Retinal pigment epithelial cell (primary cell): ENCODE results near the gene SERPINA9.
"Not testable (repeated sequence)": the region's sequence is repeated elsewhere in the genome, so short reads cannot be mapped to it uniquely, and the experiment has no call there.

Experiments used
- DNase-seq: peaks from one replicate; pipeline ENCODE4 v3.0.0-alpha.2; 2010; ENCODE audit warnings: low read depth
- H3K4me3 ChIP-seq: 2 replicates; pipeline ENCODE4 v1.5.1; 2011; ENCODE audit warnings: mild to moderate bottlenecking, low read length, control low read depth, moderate library complexity
- TF ChIP-seq, protein P1 (sequence below): conservative IDR thresholded peaks from 2 replicates; pipeline ENCODE4 v1.5.1; 2011; ENCODE audit warnings: low read depth, low read length, control low read depth, inconsistent platforms

Gene SERPINA9

DNA sequence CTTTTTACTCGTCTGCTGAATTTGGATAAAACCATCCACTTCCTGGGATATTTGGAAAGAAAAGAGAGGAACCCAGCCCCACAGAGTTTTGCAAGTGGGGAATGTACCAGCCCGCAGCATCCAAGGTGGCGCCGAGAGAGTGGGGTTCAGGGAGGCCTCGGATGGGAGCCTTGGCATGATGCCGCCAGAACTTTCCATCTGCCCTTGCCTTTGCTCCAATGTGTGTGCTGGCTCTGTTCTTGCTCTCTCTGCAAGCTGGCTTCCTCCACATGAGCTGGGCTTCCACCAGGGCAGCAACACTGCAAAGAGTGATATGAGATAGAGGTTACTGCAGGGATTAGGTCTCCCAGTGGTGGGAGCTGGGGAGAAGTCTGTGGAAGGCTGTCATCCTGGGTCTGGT is 39.9 kb upstream of the SERPINA9 start:
- TF ChIP-seq, protein P1, sequence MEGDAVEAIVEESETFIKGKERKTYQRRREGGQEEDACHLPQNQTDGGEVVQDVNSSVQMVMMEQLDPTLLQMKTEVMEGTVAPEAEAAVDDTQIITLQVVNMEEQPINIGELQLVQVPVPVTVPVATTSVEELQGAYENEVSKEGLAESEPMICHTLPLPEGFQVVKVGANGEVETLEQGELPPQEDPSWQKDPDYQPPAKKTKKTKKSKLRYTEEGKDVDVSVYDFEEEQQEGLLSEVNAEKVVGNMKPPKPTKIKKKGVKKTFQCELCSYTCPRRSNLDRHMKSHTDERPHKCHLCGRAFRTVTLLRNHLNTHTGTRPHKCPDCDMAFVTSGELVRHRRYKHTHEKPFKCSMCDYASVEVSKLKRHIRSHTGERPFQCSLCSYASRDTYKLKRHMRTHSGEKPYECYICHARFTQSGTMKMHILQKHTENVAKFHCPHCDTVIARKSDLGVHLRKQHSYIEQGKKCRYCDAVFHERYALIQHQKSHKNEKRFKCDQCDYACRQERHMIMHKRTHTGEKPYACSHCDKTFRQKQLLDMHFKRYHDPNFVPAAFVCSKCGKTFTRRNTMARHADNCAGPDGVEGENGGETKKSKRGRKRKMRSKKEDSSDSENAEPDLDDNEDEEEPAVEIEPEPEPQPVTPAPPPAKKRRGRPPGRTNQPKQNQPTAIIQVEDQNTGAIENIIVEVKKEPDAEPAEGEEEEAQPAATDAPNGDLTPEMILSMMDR = no peak
- no peak for DNase-seq
- H3K4me3 ChIP-seq = no peak overlapping the region

DNA sequence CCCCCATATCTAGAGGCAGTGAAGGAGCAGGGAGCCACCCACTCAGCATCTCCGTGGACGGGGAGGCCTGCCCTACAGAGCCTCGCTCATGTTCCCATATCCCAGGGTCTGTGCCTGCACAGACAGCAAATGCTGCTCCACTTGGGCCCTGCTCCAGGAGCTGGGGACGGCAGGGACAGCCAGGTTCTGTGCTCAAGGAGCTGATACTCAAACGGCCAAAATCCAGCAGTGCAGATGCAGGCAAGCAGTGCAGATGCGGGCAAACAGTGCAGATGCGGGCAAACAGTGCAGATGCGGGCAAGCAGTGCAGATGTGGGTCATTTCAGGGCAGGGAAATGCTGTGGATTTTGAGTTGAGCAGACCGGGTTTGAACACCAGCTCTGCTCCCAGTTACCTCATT is 39.4 kb upstream of the SERPINA9 start:
- H3K4me3 ChIP-seq = no peak overlapping the region
- TF ChIP-seq, protein P1 = no peak
- DNase-seq = no peak

DNA sequence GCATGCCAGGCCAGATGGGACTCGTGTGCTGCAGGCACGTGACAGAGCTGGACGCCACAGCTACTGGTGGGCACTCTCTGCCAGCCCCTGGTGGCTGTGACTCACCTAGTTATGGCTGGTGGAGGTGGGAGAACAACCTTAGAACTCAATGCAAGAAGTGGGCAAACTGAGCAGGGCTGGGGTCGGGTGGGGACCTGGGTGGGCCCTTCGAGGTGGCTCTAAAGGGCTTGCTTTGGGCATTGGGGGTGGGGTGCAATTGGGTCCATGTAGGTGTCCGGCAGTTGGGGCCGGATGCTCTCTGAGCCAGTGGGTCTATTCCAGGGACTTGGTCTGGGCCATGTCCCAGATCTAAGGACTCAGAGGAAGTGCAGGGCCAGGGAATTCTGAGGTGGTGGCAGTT is 38.4 kb upstream of the SERPINA9 start:
- TF ChIP-seq, protein P1 = no peak
- no peak for DNase-seq
- H3K4me3 ChIP-seq = no peak overlapping the region

DNA sequence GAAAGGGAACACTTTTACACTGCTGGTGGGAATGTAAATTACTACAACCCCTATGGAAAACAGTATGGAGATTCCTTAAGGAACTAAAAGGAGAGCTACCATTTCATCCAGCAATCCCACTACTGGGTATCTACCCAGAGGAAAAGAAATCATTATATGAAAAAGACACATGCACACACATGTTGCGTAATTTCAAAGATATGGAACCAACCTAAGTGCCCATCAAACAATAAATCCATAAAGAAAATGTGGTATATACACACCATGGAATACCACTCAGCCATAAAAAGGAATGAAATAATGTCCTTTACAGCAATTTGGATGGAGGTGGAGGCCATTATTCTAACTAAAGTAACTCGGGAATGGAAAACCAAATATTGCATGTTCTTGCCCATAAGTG is 34.5 kb upstream of the SERPINA9 start:
- H3K4me3 ChIP-seq, DNase-seq: not testable (repeated sequence)

DNA sequence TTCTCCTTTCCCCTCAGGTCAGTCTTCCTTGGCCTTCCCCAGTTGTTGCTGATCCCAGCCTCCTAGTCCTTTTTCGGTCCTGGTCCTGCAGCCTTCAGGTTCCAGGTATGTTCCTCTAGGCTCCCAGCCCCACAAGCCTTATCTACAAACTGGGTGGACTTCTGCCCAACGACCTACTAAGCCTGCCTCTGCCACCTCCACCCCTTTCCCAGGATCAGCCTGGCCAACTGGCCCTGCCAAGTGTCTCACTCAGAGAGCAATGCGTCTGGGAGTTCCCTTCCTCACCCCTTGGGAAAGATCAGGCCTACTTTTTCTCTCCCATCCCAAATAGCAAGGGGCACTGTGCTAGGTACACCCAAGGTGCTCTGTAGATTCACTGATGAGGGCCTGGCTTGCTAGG is 33.4 kb upstream of the SERPINA9 start, which contains the start of gene SERPINA12:
Gene SERPINA12 (minus strand): TSS at position 114 of the 400 bp plus-strand sequence. CDS start 11,072 bp downstream, outside the sequence.
- no peak for DNase-seq
- TF ChIP-seq, protein P1 = no peak
- H3K4me3 ChIP-seq = no peak within 1 kb of the TSS

DNA sequence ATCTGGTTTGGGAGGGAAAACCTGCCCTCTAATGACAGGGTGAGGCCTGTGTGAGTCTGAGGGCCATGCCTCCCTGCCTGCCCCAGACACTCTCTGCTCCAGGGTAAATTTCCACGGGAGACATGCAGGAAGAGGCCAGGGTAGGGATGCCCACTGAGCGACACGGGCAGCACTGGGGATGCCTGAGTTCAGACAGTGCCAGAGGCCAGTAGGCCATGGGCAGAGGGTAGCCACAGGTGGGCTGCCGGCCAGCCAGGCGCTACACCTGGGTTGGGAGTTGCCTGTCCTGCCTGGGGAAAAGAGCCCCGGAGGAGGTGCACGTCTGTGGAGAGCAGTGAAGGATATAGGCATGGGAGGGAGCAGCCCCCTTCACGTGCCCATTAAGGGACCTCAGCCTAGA is 29.6 kb upstream of the SERPINA9 start:
- TF ChIP-seq, protein P1 = no peak
- H3K4me3 ChIP-seq = no peak overlapping the region
- DNase-seq = no peak

DNA sequence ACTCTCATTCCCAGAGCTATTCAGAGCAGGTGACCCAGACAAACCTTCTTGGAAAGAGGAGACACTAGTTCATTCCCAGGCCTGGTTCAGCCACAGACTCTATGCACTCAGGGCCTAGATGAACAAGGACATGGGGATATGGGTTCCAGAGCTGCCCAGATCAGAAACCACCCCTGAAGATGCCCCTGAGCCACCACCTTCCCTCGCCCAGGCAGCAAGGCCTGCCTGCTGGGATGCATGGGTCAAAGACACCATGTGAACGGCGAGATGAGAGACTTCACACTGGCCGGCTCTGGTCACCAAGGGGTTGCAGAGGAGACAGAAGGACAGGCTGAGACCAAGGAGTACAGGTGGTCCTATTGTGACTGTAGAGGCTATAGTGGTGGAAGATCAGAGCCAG is 29.2 kb upstream of the SERPINA9 start:
- TF ChIP-seq, protein P1 = no peak
- no peak overlapping the region for H3K4me3 ChIP-seq
- DNase-seq = no peak
